GM23338 (cell line): ENCODE measurements around the gene COL26A1. TPM values are rescaled to one million over a fixed set of nuclear protein-coding genes. Genes with fewer than 3 reads are reported as not detected.

ENCODE experiments used
- CREB1 ChIP-seq: fragments of 250-450 bp; sonication (Bioruptor Pico); IDR thresholded peaks from 2 replicates; pipeline ENCODE4 v1.5.0; 2020; ENCODE audit warnings: low read depth, mild to moderate bottlenecking, moderate library complexity
- EZH2phosphoT487 ChIP-seq: fragments of 200-600 bp; sonication (generic); IDR thresholded peaks from one replicate; pipeline ENCODE4 v1.8.1; 2018; ENCODE audit warnings: antibody characterized with exemption; ENCODE audit not compliant: unreplicated experiment
- JUNB ChIP-seq: IDR thresholded peaks from one replicate; pipeline ENCODE4 v1.6.1; 2016; ENCODE audit warnings: antibody characterized with exemption; ENCODE audit not compliant: unreplicated experiment
- POLR2AphosphoS5 ChIP-seq: IDR thresholded peaks from 2 replicates; pipeline ENCODE4 v1.6.1; 2016; ENCODE audit warnings: antibody characterized with exemption, low read depth
- ZNF114 ChIP-seq: fragments of 250-450 bp; sonication (Bioruptor Pico); IDR thresholded peaks from 2 replicates; pipeline ENCODE4 v1.5.0; 2020; ENCODE audit warnings: mild to moderate bottlenecking, moderate library complexity
- ZNF331 ChIP-seq: fragments of 250-450 bp; sonication (Bioruptor Pico); IDR thresholded peaks from 2 replicates; pipeline ENCODE4 v1.5.0; 2020; ENCODE audit warnings: low read depth, mild to moderate bottlenecking, moderate library complexity
- polyA plus RNA-seq: library from polyadenylated mRNA; unstranded; fragments of >200 nt; fragmentation: Nextera tagmentation; extraction: Ambion mirVana; gene quantifications from 2 replicates; pipeline ENCODE4 v1.2.1, GENCODE V29; 2016
- total RNA-seq: library from RNA; depleted of rRNA; stranded (reverse); fragments of >200 nt; shearing (Covaris generic); gene quantifications from 2 replicates; pipeline ENCODE4 v1.2.3, GENCODE V29; 2014
- TF ChIP-seq, protein P1 (sequence below): fragments of 250-450 bp; sonication (Bioruptor Pico); IDR thresholded peaks from 2 replicates; pipeline ENCODE4 v1.5.0; 2020; ENCODE audit warnings: mild to moderate bottlenecking, moderate library complexity
- TF ChIP-seq, protein P2 (sequence below): IDR thresholded peaks from 2 replicates; pipeline ENCODE4 v1.6.1; 2016; ENCODE audit warnings: antibody characterized with exemption
- TF ChIP-seq, protein P3 (sequence below), 2 experiments: fragments of 200-600 bp in 1 of 2; sonication (generic) in 1 of 2; conservative IDR thresholded peaks; 2 replicates each; pipeline versions ENCODE4 v1.5.1 to v1.6.1; 2016 to 2017; ENCODE audit warnings: antibody characterized with exemption in 2 of 2, low read depth in 2 of 2, mild to moderate bottlenecking in 2 of 2, moderate library complexity in 1 of 2

COL26A1 gene
- total and polyA plus RNA-seq, 2 experiments from 2014 or later, result 17.8 to 55.0 TPM

DNA sequence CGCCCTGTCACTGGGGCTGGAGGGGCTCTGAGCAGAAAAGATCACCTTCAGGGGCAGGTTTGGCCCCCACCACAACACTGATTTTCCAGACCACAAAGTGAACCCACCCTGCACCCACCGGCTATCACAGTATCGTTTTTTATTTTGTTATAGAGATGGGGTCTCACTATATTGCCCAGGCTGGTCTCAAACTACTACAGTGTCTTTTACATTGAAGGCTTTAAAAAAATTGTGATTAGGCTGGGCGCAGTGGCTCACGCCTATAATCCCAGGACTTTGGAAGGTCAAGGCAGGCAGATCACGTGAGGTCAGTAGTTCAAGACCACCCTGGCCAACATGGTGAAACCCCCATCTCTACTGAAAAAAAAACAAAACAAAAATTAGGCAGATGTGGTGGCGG is 125.1 kb downstream of the COL26A1 start (continued):
- TF ChIP-seq, protein P1, sequence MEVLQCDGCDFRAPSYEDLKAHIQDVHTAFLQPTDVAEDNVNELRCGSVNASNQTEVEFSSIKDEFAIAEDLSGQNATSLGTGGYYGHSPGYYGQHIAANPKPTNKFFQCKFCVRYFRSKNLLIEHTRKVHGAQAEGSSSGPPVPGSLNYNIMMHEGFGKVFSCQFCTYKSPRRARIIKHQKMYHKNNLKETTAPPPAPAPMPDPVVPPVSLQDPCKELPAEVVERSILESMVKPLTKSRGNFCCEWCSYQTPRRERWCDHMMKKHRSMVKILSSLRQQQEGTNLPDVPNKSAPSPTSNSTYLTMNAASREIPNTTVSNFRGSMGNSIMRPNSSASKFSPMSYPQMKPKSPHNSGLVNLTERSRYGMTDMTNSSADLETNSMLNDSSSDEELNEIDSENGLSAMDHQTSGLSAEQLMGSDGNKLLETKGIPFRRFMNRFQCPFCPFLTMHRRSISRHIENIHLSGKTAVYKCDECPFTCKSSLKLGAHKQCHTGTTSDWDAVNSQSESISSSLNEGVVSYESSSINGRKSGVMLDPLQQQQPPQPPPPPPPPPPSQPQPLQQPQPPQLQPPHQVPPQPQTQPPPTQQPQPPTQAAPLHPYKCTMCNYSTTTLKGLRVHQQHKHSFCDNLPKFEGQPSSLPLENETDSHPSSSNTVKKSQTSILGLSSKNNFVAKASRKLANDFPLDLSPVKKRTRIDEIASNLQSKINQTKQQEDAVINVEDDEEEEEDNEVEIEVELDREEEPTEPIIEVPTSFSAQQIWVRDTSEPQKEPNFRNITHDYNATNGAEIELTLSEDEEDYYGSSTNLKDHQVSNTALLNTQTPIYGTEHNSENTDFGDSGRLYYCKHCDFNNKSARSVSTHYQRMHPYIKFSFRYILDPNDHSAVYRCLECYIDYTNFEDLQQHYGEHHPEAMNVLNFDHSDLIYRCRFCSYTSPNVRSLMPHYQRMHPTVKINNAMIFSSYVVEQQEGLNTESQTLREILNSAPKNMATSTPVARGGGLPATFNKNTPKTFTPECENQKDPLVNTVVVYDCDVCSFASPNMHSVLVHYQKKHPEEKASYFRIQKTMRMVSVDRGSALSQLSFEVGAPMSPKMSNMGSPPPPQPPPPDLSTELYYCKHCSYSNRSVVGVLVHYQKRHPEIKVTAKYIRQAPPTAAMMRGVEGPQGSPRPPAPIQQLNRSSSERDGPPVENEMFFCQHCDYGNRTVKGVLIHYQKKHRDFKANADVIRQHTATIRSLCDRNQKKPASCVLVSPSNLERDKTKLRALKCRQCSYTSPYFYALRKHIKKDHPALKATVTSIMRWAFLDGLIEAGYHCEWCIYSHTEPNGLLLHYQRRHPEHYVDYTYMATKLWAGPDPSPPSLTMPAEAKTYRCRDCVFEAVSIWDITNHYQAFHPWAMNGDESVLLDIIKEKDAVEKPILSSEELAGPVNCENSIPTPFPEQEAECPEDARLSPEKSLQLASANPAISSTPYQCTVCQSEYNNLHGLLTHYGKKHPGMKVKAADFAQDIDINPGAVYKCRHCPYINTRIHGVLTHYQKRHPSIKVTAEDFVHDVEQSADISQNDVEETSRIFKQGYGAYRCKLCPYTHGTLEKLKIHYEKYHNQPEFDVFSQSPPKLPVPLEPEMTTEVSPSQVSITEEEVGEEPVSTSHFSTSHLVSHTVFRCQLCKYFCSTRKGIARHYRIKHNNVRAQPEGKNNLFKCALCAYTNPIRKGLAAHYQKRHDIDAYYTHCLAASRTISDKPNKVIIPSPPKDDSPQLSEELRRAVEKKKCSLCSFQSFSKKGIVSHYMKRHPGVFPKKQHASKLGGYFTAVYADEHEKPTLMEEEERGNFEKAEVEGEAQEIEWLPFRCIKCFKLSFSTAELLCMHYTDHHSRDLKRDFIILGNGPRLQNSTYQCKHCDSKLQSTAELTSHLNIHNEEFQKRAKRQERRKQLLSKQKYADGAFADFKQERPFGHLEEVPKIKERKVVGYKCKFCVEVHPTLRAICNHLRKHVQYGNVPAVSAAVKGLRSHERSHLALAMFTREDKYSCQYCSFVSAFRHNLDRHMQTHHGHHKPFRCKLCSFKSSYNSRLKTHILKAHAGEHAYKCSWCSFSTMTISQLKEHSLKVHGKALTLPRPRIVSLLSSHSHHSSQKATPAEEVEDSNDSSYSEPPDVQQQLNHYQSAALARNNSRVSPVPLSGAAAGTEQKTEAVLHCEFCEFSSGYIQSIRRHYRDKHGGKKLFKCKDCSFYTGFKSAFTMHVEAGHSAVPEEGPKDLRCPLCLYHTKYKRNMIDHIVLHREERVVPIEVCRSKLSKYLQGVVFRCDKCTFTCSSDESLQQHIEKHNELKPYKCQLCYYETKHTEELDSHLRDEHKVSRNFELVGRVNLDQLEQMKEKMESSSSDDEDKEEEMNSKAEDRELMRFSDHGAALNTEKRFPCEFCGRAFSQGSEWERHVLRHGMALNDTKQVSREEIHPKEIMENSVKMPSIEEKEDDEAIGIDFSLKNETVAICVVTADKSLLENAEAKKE, result no peak
- TF ChIP-seq ZNF114 (CRISPR knock-in tag), result no peak
- TF ChIP-seq, protein P2, sequence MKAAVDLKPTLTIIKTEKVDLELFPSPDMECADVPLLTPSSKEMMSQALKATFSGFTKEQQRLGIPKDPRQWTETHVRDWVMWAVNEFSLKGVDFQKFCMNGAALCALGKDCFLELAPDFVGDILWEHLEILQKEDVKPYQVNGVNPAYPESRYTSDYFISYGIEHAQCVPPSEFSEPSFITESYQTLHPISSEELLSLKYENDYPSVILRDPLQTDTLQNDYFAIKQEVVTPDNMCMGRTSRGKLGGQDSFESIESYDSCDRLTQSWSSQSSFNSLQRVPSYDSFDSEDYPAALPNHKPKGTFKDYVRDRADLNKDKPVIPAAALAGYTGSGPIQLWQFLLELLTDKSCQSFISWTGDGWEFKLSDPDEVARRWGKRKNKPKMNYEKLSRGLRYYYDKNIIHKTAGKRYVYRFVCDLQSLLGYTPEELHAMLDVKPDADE, result no peak
- no peak for TF ChIP-seq JUNB
- TF ChIP-seq ZNF331 (CRISPR knock-in tag), result no peak
- no peak for TF ChIP-seq CREB1 (CRISPR knock-in tag)
- no peak for TF ChIP-seq POLR2AphosphoS5
- TF ChIP-seq, protein P3, sequence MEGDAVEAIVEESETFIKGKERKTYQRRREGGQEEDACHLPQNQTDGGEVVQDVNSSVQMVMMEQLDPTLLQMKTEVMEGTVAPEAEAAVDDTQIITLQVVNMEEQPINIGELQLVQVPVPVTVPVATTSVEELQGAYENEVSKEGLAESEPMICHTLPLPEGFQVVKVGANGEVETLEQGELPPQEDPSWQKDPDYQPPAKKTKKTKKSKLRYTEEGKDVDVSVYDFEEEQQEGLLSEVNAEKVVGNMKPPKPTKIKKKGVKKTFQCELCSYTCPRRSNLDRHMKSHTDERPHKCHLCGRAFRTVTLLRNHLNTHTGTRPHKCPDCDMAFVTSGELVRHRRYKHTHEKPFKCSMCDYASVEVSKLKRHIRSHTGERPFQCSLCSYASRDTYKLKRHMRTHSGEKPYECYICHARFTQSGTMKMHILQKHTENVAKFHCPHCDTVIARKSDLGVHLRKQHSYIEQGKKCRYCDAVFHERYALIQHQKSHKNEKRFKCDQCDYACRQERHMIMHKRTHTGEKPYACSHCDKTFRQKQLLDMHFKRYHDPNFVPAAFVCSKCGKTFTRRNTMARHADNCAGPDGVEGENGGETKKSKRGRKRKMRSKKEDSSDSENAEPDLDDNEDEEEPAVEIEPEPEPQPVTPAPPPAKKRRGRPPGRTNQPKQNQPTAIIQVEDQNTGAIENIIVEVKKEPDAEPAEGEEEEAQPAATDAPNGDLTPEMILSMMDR (conservative IDR thresholded peaks at IDR 0.05; ENCODE audit: low read depth in 2 of 2), result no peak
- no peak for TF ChIP-seq EZH2phosphoT487
